HG03159 (cell line): ENCODE results near the gene FAM131B.

Experiments
- ATAC-seq: cut with Tn5 transposase; IDR thresholded peaks from one replicate; pipeline ENCODE4 v1.9.1; 2021; ENCODE audit warnings: mild to moderate bottlenecking, moderate library complexity; ENCODE audit not compliant: unreplicated experiment

FAM131B gene

DNA sequence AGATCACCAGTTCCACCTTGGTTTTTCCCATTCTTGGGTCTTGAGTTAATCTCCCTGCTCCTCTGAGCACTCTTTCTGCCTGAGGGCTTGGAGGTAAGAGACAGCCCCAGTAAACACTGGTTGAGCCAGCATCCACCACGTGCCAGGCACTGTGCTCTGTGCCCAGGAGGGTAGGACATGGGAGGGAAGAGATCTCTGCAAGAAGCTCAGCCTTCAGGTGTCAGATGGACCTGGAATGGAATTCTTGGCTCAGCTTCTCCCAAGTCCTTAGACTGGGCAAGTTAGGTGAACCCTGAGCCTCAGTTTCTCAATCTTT is 21.1 kb upstream of the FAM131B start:
- ATAC-seq = no peak

GRCh38 chr7:143382791-143383641 is 20.5 kb upstream of the FAM131B start:
- no peak for ATAC-seq

- ATAC-seq = no peak
Observed at GRCh38 chr7:143382126-143382790, 19.7 kb upstream of the FAM131B start.

DNA sequence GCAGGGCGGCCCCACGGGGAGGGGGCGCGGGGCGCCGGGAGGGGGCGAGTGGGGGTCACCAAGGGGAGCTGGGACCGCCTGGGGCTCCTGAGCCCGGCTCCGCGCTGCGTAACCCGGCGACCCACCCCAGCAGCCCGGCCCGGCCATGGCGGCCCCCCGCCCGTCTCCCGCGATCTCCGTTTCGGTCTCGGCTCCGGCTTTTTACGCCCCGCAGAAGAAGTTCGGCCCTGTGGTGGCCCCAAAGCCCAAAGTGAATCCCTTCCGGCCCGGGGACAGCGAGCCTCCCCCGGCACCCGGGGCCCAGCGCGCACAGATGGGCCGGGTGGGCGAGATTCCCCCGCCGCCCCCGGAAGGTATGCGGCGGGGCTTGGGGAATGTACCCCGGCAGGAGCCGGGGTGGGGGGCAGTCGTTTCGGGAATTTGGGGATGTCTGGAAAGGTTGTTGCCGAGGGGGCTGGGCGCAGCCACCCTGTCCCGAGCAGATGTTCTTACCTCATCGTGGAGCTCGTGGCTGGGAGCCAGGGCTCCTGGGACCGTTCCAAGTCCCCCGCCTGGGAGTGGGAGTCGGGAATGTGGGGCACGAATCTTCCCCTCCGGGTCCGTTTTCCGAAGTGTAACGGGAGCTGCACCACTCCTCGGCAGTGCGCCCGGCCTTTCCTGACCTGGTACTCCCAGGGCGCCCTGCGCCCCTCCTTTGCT is 19.1 kb upstream of the FAM131B start:
- peak; percentile 18 for ATAC-seq

DNA sequence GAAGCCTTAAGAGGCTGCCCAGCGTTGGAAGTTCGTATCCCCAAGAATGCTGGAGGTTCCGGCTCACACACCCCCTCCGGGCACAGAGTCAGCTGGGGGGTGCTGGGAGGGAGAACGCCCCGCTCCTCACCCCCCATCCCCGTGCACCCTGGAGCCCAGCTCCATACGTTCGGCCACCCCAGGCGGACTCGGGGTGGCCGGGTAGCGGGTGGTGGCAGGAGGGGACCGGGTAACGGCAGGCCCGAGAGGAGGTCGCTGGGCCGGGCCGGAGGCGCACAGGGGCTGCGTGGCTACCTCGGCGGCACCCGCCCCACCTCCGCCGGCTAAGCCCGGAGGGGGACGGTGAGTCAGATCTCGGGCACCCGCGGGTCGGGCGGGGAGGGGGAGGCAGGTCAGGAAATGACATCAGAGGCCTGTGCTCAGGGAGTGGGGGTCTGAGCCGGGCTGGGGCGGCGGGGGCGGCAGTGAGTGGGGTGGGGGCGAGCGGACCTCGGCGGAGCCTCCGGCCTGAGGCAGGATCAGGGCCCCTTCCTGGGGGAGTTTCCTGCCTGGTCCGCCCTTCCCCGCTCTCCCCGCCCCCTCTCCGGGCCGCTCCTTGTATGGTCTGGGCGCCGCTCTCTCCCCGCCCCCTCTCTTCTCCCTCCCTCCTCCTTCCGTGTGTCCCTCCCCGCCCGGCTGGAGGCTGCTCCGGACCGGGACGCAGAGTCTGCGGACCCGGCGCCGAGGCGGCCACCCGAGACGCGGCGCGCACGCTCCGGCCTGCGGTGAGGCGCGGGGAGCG is 18.3 kb upstream of the FAM131B start, which contains the start of gene ZYX:
Gene ZYX, plus strand, starts transcription at position 700 of the 781 bp plus-strand sequence. CDS start 227 bp downstream, outside the sequence.
- ATAC-seq = peak; percentile 73

- peak; percentile 59 for ATAC-seq
Observed at GRCh38 chr7:143380260-143380645, 17.7 kb upstream of the FAM131B start.

- peak; percentile 1 for ATAC-seq
Observed at GRCh38 chr7:143379611-143380259, 17.2 kb upstream of the FAM131B start.

DNA sequence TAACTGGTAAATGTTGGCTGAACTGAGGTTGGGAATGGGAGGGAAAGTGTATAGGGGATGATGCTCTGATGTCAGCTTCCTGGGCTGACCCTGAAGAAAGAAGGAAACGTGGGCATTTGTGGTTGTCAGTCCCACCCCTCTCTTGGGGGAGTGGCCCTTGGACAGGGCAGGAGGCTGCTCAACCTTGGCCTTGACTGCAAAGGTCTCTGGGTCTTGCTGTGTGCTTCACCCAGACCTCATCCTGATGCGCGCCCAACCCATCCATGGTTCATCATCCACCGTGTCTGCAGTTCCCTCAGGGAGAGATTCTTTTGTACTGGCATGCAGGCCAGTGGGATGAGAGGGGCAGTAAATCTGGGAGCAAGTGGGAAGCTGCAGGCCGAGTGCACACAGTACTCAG is 13.9 kb upstream of the FAM131B start:
- no peak for ATAC-seq

GRCh38 chr7:143375298-143376034 is 13.0 kb upstream of the FAM131B start:
- ATAC-seq = no peak

GRCh38 chr7:143374561-143374960 is 12.0 kb upstream of the FAM131B start:
- ATAC-seq = no peak

DNA sequence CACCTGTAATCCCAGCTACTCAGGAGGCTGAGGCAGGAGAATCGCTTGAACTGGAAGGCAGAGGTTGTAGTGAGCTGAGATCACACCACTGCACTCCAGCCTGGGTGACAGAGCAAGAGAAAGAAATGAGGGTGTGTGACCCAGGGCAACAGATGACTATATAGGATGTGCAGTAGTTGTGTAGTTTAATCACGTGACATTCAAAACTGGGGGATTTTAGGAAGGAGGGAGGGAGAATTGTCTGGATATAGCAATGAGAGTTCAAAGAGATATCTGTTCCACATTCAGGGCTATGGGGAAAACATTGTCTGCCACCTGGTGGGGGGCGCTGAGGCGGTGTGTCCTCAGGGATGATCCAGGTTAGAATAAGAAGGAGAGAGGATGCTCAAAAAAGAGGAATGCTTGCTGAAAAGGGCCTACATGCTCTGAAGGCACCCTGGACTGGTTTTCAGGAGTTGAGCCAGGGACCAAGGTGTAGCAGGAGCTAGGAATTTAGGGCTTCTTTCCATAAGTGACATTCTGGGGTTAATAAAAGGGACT is 10.8 kb upstream of the FAM131B start:
- ATAC-seq = no peak

GRCh38 chr7:143372070-143372469 is 9.6 kb upstream of the FAM131B start:
- ATAC-seq = no peak

DNA sequence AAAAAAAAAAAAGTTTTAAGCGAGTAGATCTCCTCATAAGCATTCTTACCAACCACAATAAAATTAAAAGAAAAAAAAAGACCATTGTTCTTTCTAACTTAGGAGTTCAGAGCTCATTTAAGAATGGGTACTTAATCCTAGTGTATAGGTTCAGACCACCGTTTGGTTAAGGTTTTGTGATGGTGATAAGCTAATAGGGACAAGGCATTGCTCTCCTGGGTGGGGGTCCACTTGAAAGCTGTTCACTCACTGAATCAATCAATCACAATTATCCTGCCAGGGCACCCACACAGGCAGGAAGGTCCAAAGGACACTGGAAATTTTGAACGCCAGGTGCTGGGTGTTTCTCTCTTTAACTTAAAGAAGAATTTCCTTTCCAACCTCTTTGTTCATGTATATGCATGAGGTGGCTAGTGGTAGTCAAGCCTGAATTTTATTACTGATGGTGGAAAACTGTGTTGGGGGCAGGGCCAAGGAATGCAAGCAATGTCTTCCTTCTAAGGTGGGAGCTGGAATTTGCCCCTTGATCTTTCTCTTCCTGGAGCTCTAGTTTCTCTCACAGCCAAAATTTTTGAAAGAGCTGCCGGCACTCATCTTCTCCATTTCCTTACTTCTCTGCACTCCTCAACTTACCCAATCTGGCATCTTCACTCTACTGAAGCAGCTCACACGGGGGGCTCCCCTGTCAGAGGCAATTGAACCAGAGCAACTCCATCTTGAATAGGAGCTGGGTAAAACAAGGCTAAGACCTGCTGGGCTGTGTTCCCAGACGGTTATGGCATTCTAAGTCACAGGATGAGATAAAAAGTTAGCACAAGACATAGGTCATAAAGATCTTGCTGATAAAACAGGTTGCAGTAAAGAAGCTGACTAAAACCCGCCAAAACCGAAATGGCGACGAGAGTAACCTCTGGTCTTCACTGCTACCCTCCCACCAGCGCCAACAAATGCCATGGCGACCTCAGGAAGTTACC is 7.5 kb upstream of the FAM131B start:
- no peak for ATAC-seq

DNA sequence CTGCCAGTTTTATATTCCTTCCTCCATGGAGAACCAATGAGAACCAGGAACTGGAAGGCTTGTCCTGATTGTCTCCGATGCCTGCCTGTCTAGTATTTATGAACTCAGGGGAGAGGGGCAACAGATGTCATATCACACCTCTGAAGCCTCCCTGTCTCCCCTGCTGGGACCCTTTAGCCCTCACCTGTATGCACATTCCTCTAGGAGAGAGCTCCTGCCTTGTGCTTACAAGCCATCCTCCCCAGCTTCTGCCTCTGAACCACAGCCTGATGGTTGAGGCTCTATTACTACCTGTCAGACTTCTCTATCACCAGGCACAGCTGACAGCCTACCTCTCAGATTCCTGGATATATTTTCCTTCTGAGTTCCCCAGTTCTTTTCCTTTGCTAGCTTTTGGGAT is 5.9 kb upstream of the FAM131B start:
- ATAC-seq = no peak

DNA sequence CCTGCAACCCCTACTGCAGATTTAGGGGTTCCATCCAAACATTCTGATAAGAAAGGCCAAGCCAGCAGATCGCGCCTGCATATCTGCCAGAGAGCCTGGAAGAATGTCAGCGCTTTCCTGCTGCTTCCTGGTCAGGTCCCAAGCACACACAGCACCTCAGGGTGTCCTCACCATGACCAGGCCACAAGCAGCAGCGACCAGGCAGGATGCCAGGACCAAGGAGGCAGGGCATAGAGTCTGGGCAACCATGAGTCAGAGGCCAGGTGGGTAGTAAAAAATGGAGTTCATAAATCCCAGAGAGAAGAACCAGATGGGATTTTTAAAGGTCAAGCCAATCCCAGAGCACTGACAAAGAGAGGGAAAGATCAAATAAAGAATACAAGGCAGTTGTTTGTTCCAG is 5.5 kb upstream of the FAM131B start:
- no peak for ATAC-seq

- ATAC-seq = no peak
Observed at GRCh38 chr7:143363016-143363937, 764 bp upstream of the FAM131B start.

DNA sequence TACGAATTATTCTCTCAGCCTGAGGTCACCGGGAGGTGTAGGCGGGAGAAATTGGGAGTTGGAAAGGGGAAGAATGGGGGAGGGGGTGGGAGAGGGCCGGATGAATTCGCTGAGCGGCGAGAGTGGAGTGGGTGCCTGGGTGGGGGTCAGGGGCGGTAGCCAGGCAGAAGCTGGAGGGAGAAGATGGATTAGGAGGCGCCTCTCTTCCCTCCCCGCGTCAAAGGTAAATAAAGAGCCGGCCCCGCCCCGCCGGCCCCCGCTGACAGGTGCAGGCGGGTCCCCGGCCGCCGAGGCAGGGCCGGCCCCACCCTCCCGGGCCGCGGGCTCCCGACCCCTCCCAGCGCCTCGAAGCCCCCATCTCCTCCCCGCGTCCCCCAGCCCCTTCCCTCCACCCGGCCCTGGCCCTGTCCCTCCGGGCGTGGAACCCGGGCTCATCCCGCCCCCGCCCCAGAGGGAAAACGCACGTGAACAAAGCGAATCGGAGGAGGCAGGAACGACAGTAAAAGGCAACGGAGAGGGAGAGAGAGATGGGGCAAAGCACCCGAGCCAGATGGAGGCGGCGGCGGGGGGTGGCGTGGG is 872 bp downstream of the FAM131B start:
- ATAC-seq = no peak
